Brain microvascular endothelial cell (primary cell): Measurements from ENCODE around the gene CALR3.

Source experiments
- DNase-seq: peaks from one replicate; pipeline ENCODE4 v3.0.0-alpha.2; 2020
- H3K27ac ChIP-seq: fragments of 250-450 bp; sonication (Bioruptor Pico); 2 replicates; pipeline ENCODE4 v1.5.1; 2020; ENCODE audit warnings: mild to moderate bottlenecking, moderate library complexity
- H3K27me3 ChIP-seq: fragments of 250-450 bp; sonication (Bioruptor Pico); replicated peaks from 2 replicates; pipeline ENCODE4 v1.5.1; 2020; ENCODE audit warnings: mild to moderate bottlenecking
- H3K36me3 ChIP-seq: fragments of 250-450 bp; sonication (Bioruptor Pico); replicated peaks from 2 replicates; pipeline ENCODE4 v1.5.1; 2020; ENCODE audit warnings: mild to moderate bottlenecking
- H3K4me3 ChIP-seq: 2 replicates; pipeline ENCODE4 v1.5.1; 2011; ENCODE audit warnings: low read depth, mild to moderate bottlenecking, control low read depth, low read length, moderate library complexity
- in situ Hi-C: cut with HindIII; loops from 2 replicates; pipeline ENCODE4 v1.10.0; 2017; ENCODE audit warnings: low sequenced_read_pairs, low pct_ligation_motif_present
- TF ChIP-seq, protein P1 (sequence below): IDR thresholded peaks from 2 replicates; pipeline ENCODE4 v1.5.1; 2011; ENCODE audit warnings: low read depth, mild to moderate bottlenecking, moderate library complexity, low read length, control low read depth, inconsistent platforms; ENCODE audit errors: missing control alignments

Gene CALR3

DNA sequence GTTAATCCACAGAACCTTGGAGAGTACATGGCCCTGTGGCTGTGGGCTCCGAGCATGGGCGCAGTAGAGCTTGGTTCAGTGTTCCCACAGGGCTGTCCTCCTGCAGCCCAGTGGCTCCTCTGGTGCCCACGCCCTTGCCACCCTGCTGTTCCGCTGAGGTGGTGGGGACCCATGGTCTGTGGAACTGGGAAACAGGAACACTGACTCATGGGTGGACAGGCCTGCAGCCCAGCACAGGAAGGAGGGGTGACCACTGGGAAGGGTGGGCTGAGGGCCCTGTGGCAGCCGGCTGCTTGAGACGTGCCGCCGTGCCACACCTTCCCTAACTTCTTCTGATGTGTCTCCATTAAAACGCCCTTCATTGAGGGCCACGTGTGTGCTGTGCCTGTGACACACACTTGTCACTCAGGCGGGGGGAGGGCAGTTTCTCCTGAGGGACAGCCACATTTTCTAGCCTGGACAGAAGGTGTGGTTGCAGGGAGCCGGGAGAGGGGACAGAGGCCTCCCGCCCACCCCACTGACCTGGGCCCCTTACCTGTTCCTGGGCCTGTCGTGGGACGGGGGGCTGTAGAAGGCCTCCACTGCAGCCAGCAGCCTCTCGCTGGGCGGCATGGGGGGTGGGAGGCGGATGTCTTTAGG is 25.1 kb upstream of the CALR3 start:
- Histone ChIP-seq H3K27ac (no peak overlapping the region), H3K27me3 (no peaks in the 10 kb centered on the region), H3K36me3 (peaks cover 82% of the 10 kb centered on the region), H3K4me3 (no peak overlapping the region)
- in situ Hi-C loops, result no loop called here
- DNase-seq, result no peak
- TF ChIP-seq, protein P1, sequence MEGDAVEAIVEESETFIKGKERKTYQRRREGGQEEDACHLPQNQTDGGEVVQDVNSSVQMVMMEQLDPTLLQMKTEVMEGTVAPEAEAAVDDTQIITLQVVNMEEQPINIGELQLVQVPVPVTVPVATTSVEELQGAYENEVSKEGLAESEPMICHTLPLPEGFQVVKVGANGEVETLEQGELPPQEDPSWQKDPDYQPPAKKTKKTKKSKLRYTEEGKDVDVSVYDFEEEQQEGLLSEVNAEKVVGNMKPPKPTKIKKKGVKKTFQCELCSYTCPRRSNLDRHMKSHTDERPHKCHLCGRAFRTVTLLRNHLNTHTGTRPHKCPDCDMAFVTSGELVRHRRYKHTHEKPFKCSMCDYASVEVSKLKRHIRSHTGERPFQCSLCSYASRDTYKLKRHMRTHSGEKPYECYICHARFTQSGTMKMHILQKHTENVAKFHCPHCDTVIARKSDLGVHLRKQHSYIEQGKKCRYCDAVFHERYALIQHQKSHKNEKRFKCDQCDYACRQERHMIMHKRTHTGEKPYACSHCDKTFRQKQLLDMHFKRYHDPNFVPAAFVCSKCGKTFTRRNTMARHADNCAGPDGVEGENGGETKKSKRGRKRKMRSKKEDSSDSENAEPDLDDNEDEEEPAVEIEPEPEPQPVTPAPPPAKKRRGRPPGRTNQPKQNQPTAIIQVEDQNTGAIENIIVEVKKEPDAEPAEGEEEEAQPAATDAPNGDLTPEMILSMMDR, result no peak

- no peak overlapping the region for H3K4me3 ChIP-seq
- no peak for DNase-seq
- no peak overlapping the region for H3K27ac ChIP-seq
- in situ Hi-C loops, result no loop called here
- TF ChIP-seq, protein P1, result no peak
- no peaks in the 10 kb centered on the region for H3K27me3 ChIP-seq
- peaks cover 74% of the 10 kb centered on the region for H3K36me3 ChIP-seq
Observed at GRCh38 chr19:16520074-16520973, 24.4 kb upstream of the CALR3 start.

GRCh38 chr19:16519230-16519687 is 23.3 kb upstream of the CALR3 start:
- no peak overlapping the region for H3K27ac ChIP-seq
- peaks cover 70% of the 10 kb centered on the region for H3K36me3 ChIP-seq
- H3K4me3 ChIP-seq, result no peak overlapping the region
- TF ChIP-seq, protein P1, result no peak
- no peak for DNase-seq
- in situ Hi-C loops, result no loop called here
- H3K27me3 ChIP-seq, result no peaks in the 10 kb centered on the region

DNA sequence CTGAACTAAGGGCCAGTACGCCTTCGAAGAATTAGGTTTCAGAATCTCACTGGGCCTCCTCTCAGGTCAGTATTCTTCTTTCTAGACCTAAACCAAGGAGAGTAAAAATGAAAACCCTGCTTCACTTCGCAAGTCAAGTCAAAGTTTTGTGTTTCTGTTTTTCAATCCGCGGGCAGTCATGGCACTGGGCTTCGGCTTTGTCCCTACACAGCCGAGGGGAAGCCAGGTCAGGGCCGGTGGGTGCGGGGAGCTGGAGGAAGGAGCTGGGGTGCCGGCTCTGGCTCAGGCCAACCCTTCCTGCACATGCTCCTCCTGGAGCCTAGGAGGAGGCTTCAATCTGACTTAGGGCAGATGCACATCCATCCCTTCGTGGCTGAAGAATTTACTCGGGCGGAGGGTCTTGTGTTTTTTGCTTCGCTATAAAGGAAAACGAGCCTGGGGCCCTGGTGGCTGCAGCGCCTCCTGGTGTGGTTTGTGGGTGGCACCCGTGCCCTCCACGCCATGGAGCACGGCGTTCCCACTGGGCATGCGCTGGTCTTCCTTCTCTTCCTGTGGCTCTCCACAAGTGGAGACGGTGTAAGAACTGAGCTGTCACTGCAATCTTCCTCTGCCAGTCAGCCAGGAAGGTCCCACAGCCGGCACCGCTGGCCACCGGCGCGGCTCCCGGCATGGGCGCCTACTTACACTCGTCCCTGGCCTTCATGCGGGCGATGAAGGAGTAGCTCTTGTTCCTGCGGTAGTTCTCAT is 22.7 kb upstream of the CALR3 start:
- TF ChIP-seq, protein P1, result peak; percentile 37
- Histone ChIP-seq H3K27ac (no peak overlapping the region), H3K36me3 (peaks cover 64% of the 10 kb centered on the region)

GRCh38 chr19:16518061-16518460 is 22.1 kb upstream of the CALR3 start:
- H3K27me3 ChIP-seq, result no peaks in the 10 kb centered on the region
- TF ChIP-seq, protein P1, result no peak
- in situ Hi-C loops, result no loop called here
- H3K27ac ChIP-seq, result no peak overlapping the region
- peaks cover 63% of the 10 kb centered on the region for H3K36me3 ChIP-seq
- no peak overlapping the region for H3K4me3 ChIP-seq
- no peak for DNase-seq

More for the DNA sequence above, 22.7 kb upstream of the CALR3 start:
- Histone ChIP-seq H3K27me3 (no peaks in the 10 kb centered on the region), H3K4me3 (no peak overlapping the region)
- in situ Hi-C loops, result no loop called here
- no peak for DNase-seq
